ENCODE data around the gene BLTP3A.
"Not testable (repeated sequence)": the region's sequence is repeated elsewhere in the genome, so short reads cannot be mapped to it uniquely, and the experiment has no call there.

The BLTP3A gene

DNA sequence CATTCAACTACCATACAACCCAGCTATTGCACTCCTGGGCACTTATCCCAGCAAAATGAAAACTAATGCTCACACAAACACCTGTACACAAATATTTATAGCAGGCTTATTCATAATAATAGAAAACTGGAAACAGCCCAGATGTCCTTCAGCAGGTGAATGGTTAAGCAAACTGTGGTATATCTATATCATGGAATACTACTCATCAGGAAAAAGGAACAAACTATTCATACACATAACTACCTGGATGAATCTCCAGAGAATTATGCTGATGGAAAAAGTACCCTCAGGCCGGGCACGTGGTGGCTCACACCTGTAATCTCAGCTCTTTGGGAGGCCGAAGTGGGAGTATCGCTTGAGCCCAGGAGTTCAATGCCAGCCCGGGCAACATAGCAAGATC, 3.8 kb upstream of the BLTP3A start:
- FAIRE-seq (no peak), DNase-seq (ENCODE audit: low spot score) (no peak)

DNA sequence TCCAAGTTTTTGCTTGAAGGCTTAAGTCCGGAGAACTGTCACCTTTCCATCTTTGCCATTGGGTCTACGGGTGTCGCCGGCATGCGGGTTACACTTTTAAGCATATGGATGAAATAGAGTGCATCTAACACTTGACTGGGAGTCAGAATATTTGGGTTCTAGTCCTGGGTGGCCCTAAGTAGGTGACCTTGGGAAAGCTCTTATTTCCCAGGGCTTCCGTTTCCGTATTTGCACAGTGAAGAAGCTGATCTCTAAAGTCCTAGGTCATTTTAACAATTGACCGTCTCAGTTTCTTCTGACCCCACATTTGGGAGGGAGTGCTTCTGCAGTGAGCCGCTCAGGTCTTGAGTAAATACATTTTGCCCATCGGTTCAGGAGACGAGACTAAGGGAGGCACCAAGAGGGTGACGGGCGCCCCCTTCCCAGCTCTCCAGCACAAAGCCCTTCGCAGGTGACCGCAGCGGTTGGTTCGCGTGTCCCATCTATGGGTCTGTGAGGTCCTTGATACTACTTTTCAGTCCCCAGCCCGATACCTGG, 651 bp upstream of the BLTP3A start:
- DNase-seq (ENCODE audit: low spot score) (peak; percentile 56), FAIRE-seq (no peak)

GRCh38 chr6:34792605-34793500, 970 bp downstream of the BLTP3A start:
- peak; percentile 31 for DNase-seq (ENCODE audit: low spot score)
- no peak for FAIRE-seq

DNA sequence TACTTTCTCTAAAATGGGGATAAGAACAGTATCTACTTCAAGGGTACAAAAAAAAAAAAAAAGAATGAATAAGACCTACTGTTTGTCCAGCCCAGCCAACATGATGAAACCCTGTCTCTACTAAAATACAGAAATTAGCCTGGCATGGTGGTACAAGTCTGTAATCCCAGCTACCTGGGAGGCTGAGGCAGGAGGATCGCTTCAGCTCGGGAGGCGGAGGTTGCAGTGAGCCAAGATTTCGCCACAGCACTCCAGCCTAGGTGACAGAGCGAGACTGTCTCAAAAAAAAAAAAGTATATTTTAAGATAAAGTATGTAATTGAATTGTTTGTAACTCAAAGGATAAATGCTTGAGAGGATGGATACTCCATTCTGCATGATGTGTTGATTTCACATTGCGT, 2.0 kb downstream of the BLTP3A start:
- no peak for FAIRE-seq
- no peak for DNase-seq (ENCODE audit: low spot score)

GRCh38 chr6:34795836-34796425, 4.0 kb downstream of the BLTP3A start:
- FAIRE-seq (no peak), DNase-seq (ENCODE audit: low spot score) (no peak)

DNA sequence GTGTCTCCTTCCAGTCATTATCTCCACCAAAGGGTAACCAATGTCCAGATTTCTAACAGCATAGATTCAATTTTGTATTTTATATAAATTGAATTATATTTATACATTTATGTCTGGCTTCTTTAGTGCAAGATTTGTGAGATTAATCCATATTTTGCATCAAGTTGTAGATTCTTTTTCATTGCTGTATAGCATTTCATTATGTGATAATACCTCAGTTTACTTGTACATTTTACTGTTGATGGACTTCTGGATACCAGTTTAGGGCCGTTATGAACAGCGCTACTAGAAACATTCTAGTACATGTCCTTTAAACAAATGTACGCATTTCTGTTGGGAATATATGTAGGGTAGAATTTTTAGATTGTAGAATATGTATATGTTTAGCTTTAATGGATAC, 6.2 kb downstream of the BLTP3A start:
- DNase-seq (ENCODE audit: low spot score) (no peak), FAIRE-seq (no peak)

DNA sequence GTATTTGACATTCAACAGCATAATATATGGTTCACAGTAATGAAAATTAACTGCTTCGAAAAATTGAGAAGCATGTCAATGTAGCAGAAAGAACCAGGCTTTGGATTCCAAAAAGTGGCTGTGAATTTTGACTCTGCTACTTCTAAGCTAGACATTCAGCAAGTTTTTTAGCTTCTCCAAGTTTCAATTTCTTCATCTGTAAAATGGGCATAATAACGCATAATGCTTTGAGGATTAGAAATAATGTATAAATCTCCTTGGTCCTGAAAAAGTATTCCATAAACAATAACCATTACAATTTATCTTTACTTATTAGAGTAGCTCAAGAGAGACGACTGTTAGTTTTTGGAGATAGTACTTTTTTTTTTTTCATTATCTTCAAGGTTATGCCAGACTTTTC, 7.7 kb downstream of the BLTP3A start:
- DNase-seq (ENCODE audit: low spot score) (no peak), FAIRE-seq (no peak)

DNA sequence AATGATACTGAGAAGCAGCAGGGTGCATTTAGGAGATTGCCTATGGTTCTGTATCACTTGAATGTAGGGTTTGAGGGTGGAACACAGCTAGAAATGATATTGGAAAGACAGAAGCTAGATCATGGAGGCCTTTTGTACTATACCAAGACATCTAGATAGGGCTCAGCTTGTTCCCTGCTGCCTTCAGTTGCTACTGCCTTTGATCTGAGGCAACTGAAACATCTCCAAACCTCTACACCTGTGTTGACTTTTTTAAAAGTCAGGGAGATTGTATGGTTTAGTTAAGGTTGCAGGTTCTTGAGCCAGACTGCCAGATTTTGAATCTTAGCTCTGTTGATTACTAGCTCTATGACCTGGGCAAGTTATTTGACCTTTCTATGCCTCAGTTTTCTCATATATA, 12.7 kb downstream of the BLTP3A start:
- DNase-seq (ENCODE audit: low spot score) (no peak), FAIRE-seq (no peak)

DNA sequence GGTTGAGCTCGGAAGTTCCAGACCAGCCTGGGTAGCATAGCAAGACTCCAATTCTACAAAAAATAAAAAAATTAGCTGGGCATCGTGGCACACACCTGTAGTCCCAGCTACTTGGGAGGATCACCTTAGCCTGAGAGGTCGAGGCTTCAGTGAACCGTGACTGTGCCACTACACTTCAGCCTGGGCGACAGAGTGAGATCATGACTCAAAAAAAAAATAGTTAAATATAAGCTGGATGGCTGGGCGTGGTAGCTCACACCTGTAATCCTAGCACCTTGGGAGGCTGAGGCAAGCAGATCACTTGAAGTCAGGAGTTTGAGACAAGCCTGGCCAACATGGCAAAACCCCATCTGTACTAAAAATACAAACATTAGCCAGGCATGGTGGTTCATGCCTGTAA, 13.2 kb downstream of the BLTP3A start:
- FAIRE-seq; DNase-seq (ENCODE audit: low spot score): not testable (repeated sequence)

DNA sequence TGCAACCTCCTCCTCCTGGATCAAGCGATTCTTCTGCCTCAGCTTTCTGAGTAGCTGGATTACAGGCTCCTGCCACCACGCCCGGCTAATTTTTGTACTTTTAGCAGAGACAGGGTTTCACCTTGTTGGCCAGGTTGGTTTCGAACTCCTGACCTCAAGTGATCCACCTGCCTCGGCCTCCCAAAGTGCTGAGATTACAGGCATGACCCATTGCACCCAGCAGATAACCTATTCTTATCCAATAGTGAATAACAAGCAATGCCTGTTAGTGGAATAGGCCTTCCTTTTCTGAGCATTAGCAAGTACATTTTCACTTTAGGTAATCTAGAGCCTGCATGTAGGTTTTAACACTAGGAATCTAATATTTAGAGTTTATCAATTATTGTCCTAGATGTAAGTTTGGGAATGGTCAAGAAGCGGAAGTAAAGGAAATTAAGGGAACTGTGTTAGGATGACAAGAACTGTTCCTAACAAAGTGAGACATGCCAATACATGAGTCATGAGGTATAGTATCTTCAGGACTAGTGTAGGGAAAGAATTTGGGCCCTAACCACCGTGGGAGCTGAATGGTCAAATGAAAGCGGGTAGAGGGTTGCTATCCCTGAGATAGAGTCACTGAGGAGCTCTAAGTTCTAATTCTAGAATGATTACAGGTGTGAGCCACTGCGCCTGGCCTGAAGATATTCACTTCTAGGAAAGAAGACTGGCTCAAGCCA, 15.0 kb downstream of the BLTP3A start:
- FAIRE-seq (no peak), DNase-seq (ENCODE audit: low spot score) (peak; percentile 26)

- FAIRE-seq; DNase-seq (ENCODE audit: low spot score): not testable (repeated sequence)
These were observed 16.6 kb downstream of the BLTP3A start for GRCh38 chr6:34808473-34808872.

GRCh38 chr6:34809419-34809818, 17.5 kb downstream of the BLTP3A start:
- FAIRE-seq; DNase-seq (ENCODE audit: low spot score): not testable (repeated sequence)

DNA sequence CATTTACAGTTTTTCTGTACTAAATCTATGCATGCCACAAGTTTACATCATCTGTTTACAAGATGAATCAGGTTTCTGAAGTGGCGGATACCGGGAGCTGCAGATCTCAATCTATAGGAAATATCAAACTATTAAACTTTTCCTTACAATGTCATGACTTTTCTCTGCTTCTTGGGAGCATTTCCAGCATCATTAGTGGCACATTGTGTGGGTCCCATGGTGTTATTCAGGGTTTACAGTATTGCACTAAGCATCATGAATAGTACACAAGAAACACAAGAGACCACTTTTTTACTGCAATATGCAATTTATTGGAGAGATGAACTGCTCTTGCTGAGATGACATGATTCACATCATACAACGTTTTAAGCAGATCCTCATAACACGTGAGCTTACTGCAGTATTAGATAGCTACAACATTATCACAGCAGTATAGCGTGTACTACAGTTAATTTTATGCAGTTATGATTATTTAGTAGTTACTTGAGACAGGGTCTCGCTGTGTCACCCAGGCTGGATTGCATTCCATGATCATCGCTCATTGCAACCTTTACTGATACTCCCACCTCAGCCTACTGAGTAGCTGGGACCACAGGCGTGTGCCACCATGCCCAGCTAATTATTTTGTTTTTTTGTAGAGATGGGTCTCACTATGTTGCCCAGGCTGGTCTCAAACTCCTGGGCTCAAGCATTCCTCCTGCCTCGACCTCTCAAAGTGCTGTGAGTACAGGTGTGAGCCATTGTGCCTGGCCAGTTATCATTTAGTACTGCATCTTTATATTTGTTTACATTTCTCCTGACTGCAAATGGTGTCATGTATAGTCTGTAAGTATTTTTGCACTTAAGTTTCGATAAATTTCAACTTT, 18.4 kb downstream of the BLTP3A start:
- FAIRE-seq (no peak), DNase-seq (ENCODE audit: low spot score) (no peak)

DNA sequence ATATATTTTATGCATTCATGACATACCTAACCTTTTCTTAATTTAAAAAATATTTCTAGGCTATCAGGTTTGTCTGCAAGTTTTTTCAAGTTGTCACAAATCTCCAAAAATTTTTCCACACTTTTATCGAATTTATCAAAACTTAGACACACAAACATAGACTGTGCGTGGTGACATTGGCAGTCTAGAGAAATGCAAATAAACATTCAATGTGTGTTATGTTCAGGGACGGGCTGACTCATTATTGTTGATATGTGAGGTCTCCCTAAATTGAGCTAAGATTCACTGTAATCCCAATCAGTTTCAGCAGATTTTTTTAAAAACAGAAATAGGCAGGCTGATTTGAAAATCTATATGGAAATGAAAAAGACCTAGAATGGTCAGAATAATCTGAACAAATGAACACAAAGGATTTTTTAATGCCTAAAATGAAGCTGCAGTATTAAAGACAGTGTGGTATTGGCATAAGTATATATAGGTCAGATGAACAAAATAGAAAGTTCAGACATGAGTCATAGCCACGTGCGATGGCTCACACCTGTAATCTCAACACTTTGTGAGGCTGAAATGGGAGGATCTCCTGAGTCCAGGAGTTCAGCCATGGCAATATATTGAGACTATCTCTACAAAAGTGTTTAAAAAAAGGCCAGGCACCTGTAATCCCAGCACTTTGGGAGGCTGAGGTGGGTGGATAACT, 19.2 kb downstream of the BLTP3A start:
- FAIRE-seq = no peak
- peak; percentile 15 for DNase-seq (ENCODE audit: low spot score)

DNA sequence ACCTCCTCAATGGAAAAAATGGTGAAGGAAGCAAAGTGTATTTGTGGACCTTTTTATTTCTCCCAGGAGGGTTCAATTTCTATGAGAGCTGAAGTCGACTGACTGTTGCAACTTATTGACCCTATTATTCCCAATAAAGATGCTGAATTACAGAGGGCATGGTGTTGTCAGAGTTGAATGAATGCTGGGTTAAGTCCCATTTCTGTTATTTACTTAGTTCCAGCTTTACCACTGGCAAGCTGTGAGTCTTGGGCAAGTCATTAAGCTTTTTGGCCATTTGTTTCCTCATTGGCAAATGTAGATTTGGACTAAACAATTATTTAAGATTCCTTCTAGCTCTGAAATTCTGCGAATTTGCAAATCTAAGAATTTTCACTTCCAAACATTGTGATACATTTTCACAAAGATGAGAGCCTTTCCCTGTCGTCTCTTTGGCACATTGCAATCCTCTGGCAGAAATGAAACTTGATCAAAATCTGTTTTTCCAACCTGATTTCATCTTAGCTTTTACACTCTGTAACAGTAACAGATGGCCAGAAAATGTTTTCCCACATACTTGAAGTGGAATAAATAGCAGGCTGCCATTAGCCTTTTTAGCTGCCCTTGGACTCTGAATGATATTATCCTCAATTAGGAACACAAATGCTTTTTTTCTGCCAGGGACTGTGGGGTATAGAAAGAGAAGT, 21.3 kb downstream of the BLTP3A start:
- DNase-seq (ENCODE audit: low spot score) = no peak

DNA sequence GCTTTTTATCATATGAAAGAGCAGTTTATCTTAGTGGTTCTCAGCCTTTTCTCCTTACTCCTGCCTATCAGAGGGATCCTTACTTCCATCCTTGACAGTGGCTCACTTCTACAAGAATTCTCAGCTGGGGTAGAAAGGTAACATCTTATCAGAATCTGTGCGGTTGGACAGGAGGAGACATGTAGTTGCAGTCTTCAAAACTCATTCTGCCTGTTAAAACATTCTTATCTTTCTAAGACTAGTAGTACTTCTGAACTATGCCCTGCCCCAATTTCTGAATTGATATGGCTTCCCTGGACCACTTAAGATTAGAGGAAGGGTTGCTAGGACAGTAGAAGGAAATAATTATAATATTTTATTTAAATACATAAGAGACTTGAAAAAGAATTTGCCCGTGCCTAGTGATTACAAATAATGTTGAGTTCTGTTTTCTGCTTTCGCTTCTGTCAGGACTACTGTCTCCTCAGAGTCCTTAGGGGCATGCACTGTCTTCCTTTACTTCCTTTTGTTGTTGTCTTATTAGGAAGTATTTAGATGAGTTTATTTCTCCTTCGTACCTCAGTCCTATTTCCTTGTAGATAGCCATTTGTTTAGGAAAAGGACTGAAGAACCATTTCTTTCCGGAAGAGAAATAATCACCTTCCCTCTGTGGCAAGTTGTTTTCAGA, 24.9 kb downstream of the BLTP3A start:
- DNase-seq (ENCODE audit: low spot score) = no peak

More for the DNA sequence above, 21.3 kb downstream of the BLTP3A start:
- no peak for FAIRE-seq

GRCh38 chr6:34817446-34817845, 25.6 kb downstream of the BLTP3A start:
- DNase-seq (ENCODE audit: low spot score) = no peak
- FAIRE-seq = no peak

More for the DNA sequence above, 24.9 kb downstream of the BLTP3A start:
- no peak for FAIRE-seq

GRCh38 chr6:34818872-34819570, 27.1 kb downstream of the BLTP3A start:
- not testable (repeated sequence) for FAIRE-seq; DNase-seq (ENCODE audit: low spot score)
